ENCODE results near the gene NSFL1C.
"Not testable (repeated sequence)": the region's sequence is repeated elsewhere in the genome, so short reads cannot be mapped to it uniquely, and the experiment has no call there.

Gene NSFL1C

GRCh38 chr20:1466211-1467081 is at the start of gene NSFL1C:
NSFL1C (minus strand) TSS chr20:1466849; CDS start chr20:1466824, 25 bp downstream.
- DNase-seq (ENCODE audit: low read depth), result peak; percentile 97

GRCh38 chr20:1513801-1514200 is 47.2 kb upstream of the NSFL1C start:
- DNase-seq (ENCODE audit: low read depth), result no peak

- no peak for DNase-seq (ENCODE audit: low read depth)
Measured at GRCh38 chr20:1509237-1509636, 42.6 kb upstream of the NSFL1C start.

GRCh38 chr20:1508574-1508973 is 41.9 kb upstream of the NSFL1C start:
- no peak for DNase-seq (ENCODE audit: low read depth)

- no peak for DNase-seq (ENCODE audit: low read depth)
Measured at GRCh38 chr20:1507276-1507675, 40.6 kb upstream of the NSFL1C start.

- no peak for DNase-seq (ENCODE audit: low read depth)
Measured at GRCh38 chr20:1505871-1506270, 39.2 kb upstream of the NSFL1C start.

GRCh38 chr20:1505361-1505760 is 38.7 kb upstream of the NSFL1C start:
- DNase-seq (ENCODE audit: low read depth), result no peak

GRCh38 chr20:1503564-1504227 is 37.0 kb upstream of the NSFL1C start:
- DNase-seq (ENCODE audit: low read depth), result peak; percentile 48

- no peak for DNase-seq (ENCODE audit: low read depth)
Measured at GRCh38 chr20:1500496-1500895, 33.8 kb upstream of the NSFL1C start.

- DNase-seq (ENCODE audit: low read depth), result no peak
Measured at GRCh38 chr20:1499528-1500420, 33.1 kb upstream of the NSFL1C start.

- not testable (repeated sequence) for DNase-seq (ENCODE audit: low read depth)
Measured at GRCh38 chr20:1497371-1497770, 30.7 kb upstream of the NSFL1C start.

- DNase-seq (ENCODE audit: low read depth), result no peak
Measured at GRCh38 chr20:1496930-1497329, 30.3 kb upstream of the NSFL1C start.

- DNase-seq (ENCODE audit: low read depth), result no peak
Measured at GRCh38 chr20:1494436-1494835, 27.8 kb upstream of the NSFL1C start.

- DNase-seq (ENCODE audit: low read depth), result no peak
Measured at GRCh38 chr20:1493536-1493935, 26.9 kb upstream of the NSFL1C start.

- DNase-seq (ENCODE audit: low read depth), result no peak
Measured at GRCh38 chr20:1491860-1492642, 25.4 kb upstream of the NSFL1C start.

GRCh38 chr20:1491281-1491840 is 24.7 kb upstream of the NSFL1C start, which contains the start of gene SIRPB2:
SIRPB2 (minus strand) TSS chr20:1491420; CDS start chr20:1491359, 61 bp downstream.
- no peak for DNase-seq (ENCODE audit: low read depth)

- DNase-seq (ENCODE audit: low read depth), result no peak
Measured at GRCh38 chr20:1490643-1491195, 24.1 kb upstream of the NSFL1C start.

GRCh38 chr20:1489764-1490436 is 23.3 kb upstream of the NSFL1C start:
- DNase-seq (ENCODE audit: low read depth), result no peak

- no peak for DNase-seq (ENCODE audit: low read depth)
Measured at GRCh38 chr20:1489325-1489724, 22.7 kb upstream of the NSFL1C start.

- DNase-seq (ENCODE audit: low read depth), result no peak
Measured at GRCh38 chr20:1486566-1486965, 19.9 kb upstream of the NSFL1C start.

Data from stimulated activated CD8-positive, alpha-beta memory T cell treated with anti-CD3 and anti-CD28 coated beads, Interleukin-12 subunit alpha, Interleukin-12 subunit beta, amount 100 ng/mL, for 4 hours (primary cell).